Breast epithelium (tissue), 4 donors: ENCODE results near the gene NDUFB5. TPM values are rescaled to one million over a fixed set of nuclear protein-coding genes. Genes with fewer than 3 reads are reported as not detected.

Experiments
- DNase-seq, 2 donors: peaks; one replicate each; pipeline ENCODE4 v3.0.0-alpha.2; 2019; ENCODE audit warnings: low spot score in 2 of 2
- H3K27ac ChIP-seq, 2 donors: fragments of 200-600 bp; sonication (generic) in 1 of 2; one replicate each; pipeline ENCODE4 v1.5.1; 2016 to 2019; ENCODE audit warnings: mild to moderate bottlenecking in 1 of 2
- H3K27me3 ChIP-seq, 2 donors: fragments of 200-600 bp; sonication (generic) in 1 of 2; one replicate each; pipeline versions ENCODE4 v1.5.1 to v1.6.0; 2017 to 2019; ENCODE audit warnings: control low read depth in 1 of 2, mild to moderate bottlenecking in 1 of 2
- H3K36me3 ChIP-seq: fragments of 200-600 bp; one replicate; pipeline ENCODE4 v1.5.1; 2019
- H3K4me1 ChIP-seq, 2 donors: fragments of 200-600 bp; sonication (generic); one replicate each; pipeline ENCODE4 v1.5.1; 2016 to 2019; ENCODE audit warnings: control low read depth in 1 of 2
- H3K4me3 ChIP-seq, 3 donors: fragments of 200-600 bp; sonication (generic); 1 replicate in 2 of 3; 2 replicates in 1 of 3; pipeline ENCODE4 v1.5.1; 2016 to 2019; ENCODE audit warnings: mild to moderate bottlenecking in 3 of 3, moderate library complexity in 2 of 3
- H3K9me3 ChIP-seq, 2 donors: fragments of 200-600 bp; sonication (generic) in 1 of 2; one replicate each; pipeline ENCODE4 v1.5.1; 2016 to 2019; ENCODE audit warnings: control low read depth in 1 of 2
- POLR2A ChIP-seq: fragments of 450-650 bp; IDR thresholded peaks from one replicate; pipeline ENCODE4 v1.6.1; 2016; ENCODE audit warnings: antibody characterized with exemption, mild to moderate bottlenecking, moderate library complexity
- POLR2AphosphoS5 ChIP-seq, 3 donors: sonication (generic); formaldehyde crosslinking; IDR thresholded peaks; one replicate each; pipeline ENCODE4 v1.6.1; 2017; ENCODE audit warnings: antibody characterized with exemption in 3 of 3
- intact Hi-C: fragments of 100-400 bp; cut with DNase I; formaldehyde crosslinking; loops from one replicate; pipeline ENCODE4 v1.15.1; 2023; ENCODE audit warnings: low total_unique reads
- total RNA-seq, 3 donors: library from RNA; depleted of rRNA; stranded (reverse); fragments of >200 nt; gene quantifications; one replicate each; pipeline ENCODE4 v1.1.0, GENCODE V29; 2016
- TF ChIP-seq, protein P1 (sequence below), 3 donors: fragments of 450-650 bp; IDR thresholded peaks; one replicate each; pipeline ENCODE4 v1.5.1; 2016 to 2017; ENCODE audit warnings: antibody characterized with exemption in 3 of 3, mild to moderate bottlenecking in 3 of 3, moderate library complexity in 3 of 3

Gene NDUFB5
- total RNA-seq, 3 donors from 2014 or later = 62.6 to 97.5 (median 95.9) TPM

DNA sequence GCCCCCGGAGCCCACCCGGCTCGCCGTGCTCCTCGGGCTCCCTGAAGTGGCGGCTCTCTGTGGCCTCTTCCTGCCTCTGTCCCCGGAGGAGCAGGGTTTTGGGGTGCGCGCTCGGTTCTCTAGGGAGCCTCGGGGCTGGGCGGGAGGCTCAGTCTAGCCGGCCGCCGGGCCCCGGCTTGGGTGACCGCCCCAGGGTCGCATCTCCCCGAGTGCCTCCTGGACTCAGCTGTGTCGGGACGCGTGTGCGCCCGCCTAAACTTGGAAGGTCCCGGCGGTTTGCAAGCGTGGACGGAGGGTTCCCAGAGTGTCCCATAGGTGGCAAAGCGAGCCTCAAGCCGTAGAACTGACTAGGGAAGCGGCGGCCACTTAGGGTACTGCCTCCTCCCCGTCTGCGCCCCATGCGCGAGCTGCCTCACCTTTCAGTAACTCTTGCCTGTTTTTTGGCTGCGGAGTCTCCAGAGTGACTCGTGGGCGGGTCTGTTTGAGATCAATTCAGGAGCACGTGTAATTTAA is 41.3 kb upstream of the NDUFB5 start:
- peak overlapping the region; percentile 89 to 93 for H3K27ac ChIP-seq
- DNase-seq = peak; percentile 47 to 71
- H3K36me3 ChIP-seq = no peaks in the 10 kb centered on the region
- H3K9me3 ChIP-seq = no peaks in the 10 kb centered on the region
- no peaks in the 10 kb centered on the region for H3K27me3 ChIP-seq
- peaks cover 0 to 7% of the 10 kb centered on the region in 2 donors for H3K4me1 ChIP-seq
- TF ChIP-seq, protein P1, sequence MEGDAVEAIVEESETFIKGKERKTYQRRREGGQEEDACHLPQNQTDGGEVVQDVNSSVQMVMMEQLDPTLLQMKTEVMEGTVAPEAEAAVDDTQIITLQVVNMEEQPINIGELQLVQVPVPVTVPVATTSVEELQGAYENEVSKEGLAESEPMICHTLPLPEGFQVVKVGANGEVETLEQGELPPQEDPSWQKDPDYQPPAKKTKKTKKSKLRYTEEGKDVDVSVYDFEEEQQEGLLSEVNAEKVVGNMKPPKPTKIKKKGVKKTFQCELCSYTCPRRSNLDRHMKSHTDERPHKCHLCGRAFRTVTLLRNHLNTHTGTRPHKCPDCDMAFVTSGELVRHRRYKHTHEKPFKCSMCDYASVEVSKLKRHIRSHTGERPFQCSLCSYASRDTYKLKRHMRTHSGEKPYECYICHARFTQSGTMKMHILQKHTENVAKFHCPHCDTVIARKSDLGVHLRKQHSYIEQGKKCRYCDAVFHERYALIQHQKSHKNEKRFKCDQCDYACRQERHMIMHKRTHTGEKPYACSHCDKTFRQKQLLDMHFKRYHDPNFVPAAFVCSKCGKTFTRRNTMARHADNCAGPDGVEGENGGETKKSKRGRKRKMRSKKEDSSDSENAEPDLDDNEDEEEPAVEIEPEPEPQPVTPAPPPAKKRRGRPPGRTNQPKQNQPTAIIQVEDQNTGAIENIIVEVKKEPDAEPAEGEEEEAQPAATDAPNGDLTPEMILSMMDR (IDR thresholded peaks at IDR 0.05) = peak; percentile 72 to 84 (median 73)
- TF ChIP-seq POLR2A = no peak
- TF ChIP-seq POLR2AphosphoS5 (IDR thresholded peaks at IDR 0.05) = no peak
- H3K4me3 ChIP-seq = peak overlapping the region; percentile 60 to 94 (median 94)
- intact Hi-C loops = no loop called here

DNA sequence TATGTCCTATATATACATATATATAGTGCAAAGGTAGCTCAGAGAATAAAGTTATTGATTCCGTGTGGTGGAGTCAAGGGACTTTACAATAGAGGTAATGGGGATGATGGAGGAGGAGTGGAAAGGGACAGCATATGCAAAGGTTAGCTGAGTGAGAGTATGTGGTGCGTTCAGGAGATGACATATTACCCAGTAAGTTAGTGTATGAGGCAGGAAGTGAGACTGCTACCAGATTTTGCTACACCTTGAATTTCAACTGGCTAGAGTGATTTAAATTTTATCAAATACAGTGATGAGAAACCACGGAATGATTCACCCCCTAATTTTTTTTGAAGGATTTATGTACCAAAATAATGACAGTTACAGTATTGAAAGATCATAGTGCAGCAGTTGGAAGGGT is 39.1 kb upstream of the NDUFB5 start:
- H3K36me3 ChIP-seq = no peaks in the 10 kb centered on the region
- DNase-seq = no peak
- no peak overlapping the region for H3K4me3 ChIP-seq
- TF ChIP-seq POLR2A (no peak), POLR2AphosphoS5 (IDR thresholded peaks at IDR 0.05) (no peak)
- TF ChIP-seq, protein P1 (IDR thresholded peaks at IDR 0.05) = no peak
- H3K4me1 ChIP-seq = peaks cover 0 to 7% of the 10 kb centered on the region in 2 donors
- H3K27me3 ChIP-seq = no peaks in the 10 kb centered on the region
- H3K27ac ChIP-seq = no peak overlapping the region
- no peaks in the 10 kb centered on the region for H3K9me3 ChIP-seq
- intact Hi-C loops = loop anchor here (5.0 kb wide), 1 partner anchor 138 kb away; no protein-coding TSS in a partner anchor

DNA sequence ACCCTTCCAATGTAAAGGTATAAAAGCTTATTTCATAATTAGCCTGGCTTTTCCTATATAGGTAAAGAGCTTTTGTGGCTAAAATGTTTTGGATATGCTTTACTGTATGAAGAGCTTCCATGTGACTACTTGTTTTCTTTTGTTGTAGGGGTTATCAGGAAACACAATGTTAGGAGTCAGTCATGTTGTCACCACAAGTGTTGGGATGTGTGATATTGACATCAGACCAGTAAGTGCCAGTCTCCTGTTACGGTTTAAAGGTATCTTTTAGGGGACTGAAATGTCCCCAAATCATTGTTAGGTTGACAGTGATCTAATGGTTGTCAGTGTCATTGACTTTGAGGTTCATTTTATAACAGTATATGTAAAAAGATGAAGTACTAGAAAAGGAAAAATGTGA is 23.6 kb upstream of the NDUFB5 start:
- TF ChIP-seq POLR2AphosphoS5 (IDR thresholded peaks at IDR 0.05) (no peak), POLR2A (no peak)
- TF ChIP-seq, protein P1 (IDR thresholded peaks at IDR 0.05) = no peak
- intact Hi-C loops = no loop called here
- Histone ChIP-seq H3K27ac (no peak overlapping the region), H3K9me3 (no peaks in the 10 kb centered on the region), H3K27me3 (no peaks in the 10 kb centered on the region), H3K4me1 (no peaks in the 10 kb centered on the region), H3K36me3 (peaks cover 7% of the 10 kb centered on the region), H3K4me3 (no peak overlapping the region)
- no peak for DNase-seq

DNA sequence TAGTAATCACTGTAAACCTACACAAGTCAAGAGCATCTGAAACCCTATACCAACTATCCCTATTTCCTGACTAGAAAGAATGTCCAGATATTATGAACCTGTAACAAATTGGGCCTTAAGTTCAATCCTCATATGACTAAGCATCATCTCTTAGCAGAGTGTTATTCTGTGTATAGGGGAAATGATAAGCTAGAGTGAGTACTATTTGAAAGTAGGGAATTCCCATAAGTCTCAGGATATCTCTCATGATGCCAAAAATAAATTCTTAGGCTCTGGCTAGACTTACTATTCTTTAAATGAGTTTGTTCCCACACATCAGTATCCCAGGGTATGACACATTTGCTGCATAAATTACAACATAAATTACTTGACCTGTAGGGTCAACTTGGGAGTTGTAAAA is 15.5 kb upstream of the NDUFB5 start:
- no peak for DNase-seq
- intact Hi-C loops = no loop called here
- peaks cover 12% of the 10 kb centered on the region for H3K36me3 ChIP-seq

DNA sequence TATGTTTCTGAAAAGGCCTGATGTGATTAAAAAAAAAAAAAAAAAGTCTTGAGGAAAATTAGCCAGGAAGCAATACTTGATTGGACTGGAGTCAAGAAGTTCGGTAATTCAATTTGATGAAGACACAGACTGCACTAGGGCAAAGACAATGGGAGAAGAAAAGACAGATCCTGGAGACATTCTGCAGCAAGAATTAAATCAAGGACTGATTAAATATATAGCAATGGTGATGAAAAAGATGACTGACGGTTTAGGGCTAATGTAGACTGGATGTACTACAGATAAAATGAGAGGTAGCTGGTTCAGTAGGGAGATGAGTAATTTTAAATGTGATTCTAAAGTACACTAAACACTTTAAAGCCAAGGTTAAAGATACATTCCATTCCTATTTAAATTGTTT is 13.9 kb upstream of the NDUFB5 start:
- intact Hi-C loops = no loop called here
- H3K27ac ChIP-seq = no peak overlapping the region

More for the DNA sequence above, 15.5 kb upstream of the NDUFB5 start:
- TF ChIP-seq, protein P1 (IDR thresholded peaks at IDR 0.05) = no peak
- TF ChIP-seq POLR2A (no peak), POLR2AphosphoS5 (IDR thresholded peaks at IDR 0.05) (no peak)
- Histone ChIP-seq H3K9me3 (no peaks in the 10 kb centered on the region), H3K27me3 (no peaks in the 10 kb centered on the region), H3K4me3 (no peak overlapping the region), H3K27ac (no peak overlapping the region), H3K4me1 (no peaks in the 10 kb centered on the region)

More for the DNA sequence above, 13.9 kb upstream of the NDUFB5 start:
- Histone ChIP-seq H3K4me1 (no peaks in the 10 kb centered on the region), H3K36me3 (peaks cover 12% of the 10 kb centered on the region), H3K27me3 (no peaks in the 10 kb centered on the region), H3K9me3 (no peaks in the 10 kb centered on the region), H3K4me3 (no peak overlapping the region)
- no peak for TF ChIP-seq POLR2A
- no peak for TF ChIP-seq POLR2AphosphoS5 (IDR thresholded peaks at IDR 0.05)
- TF ChIP-seq, protein P1 (IDR thresholded peaks at IDR 0.05) = no peak
- DNase-seq = no peak
